Suprapubic skin (tissue), 4 donors: ENCODE measurements around the gene PKP1. TPM values are rescaled to one million over a fixed set of nuclear protein-coding genes. Genes with fewer than 3 reads are reported as not detected.

Experiments used
- DNase-seq, 2 donors: peaks; one replicate each; pipeline ENCODE4 v3.0.0-alpha.2; 2019; ENCODE audit warnings: low spot score in 2 of 2
- H3K27ac ChIP-seq: fragments of 200-600 bp; sonication (generic); one replicate; pipeline ENCODE4 v1.5.1; 2019
- H3K27me3 ChIP-seq: fragments of 200-600 bp; sonication (generic); one replicate; pipeline ENCODE4 v1.5.1; 2019
- H3K36me3 ChIP-seq: fragments of 200-600 bp; sonication (generic); one replicate; pipeline ENCODE4 v1.5.1; 2019
- H3K4me1 ChIP-seq: fragments of 200-600 bp; sonication (generic); one replicate; pipeline ENCODE4 v1.5.1; 2019
- H3K4me3 ChIP-seq: fragments of 200-600 bp; sonication (generic); one replicate; pipeline ENCODE4 v1.5.1; 2019; ENCODE audit warnings: mild to moderate bottlenecking
- H3K9me3 ChIP-seq: fragments of 200-600 bp; sonication (generic); one replicate; pipeline ENCODE4 v1.5.1; 2019
- CTCF ChIP-seq, 2 donors: fragments of 200-600 bp in 1 of 2; fragments of 450-650 bp in 1 of 2; sonication (generic) in 1 of 2; IDR thresholded peaks; one replicate each; pipeline ENCODE4 v1.5.1; 2016 to 2019; ENCODE audit warnings: antibody characterized with exemption in 2 of 2, mild to moderate bottlenecking in 1 of 2, moderate library complexity in 1 of 2
- EP300 ChIP-seq: sonication (generic); formaldehyde crosslinking; IDR thresholded peaks from one replicate; pipeline ENCODE4 v1.6.1; 2017; ENCODE audit warnings: antibody characterized with exemption
- POLR2A ChIP-seq, 2 donors: fragments of 450-650 bp; IDR thresholded peaks; one replicate each; pipeline ENCODE4 v1.6.1; 2017; ENCODE audit warnings: antibody characterized with exemption in 2 of 2, mild to moderate bottlenecking in 2 of 2, moderate library complexity in 2 of 2
- POLR2AphosphoS5 ChIP-seq, 3 donors: sonication (generic); formaldehyde crosslinking; IDR thresholded peaks; one replicate each; pipeline ENCODE4 v1.6.1; 2017; ENCODE audit warnings: antibody characterized with exemption in 3 of 3
- WGBS: methylation state at CpG from one replicate; pipeline ENCODE4 v1.1.5; 2018; 5-methylcytosine and 5-hydroxymethylcytosine counted together
- total RNA-seq, 4 donors: library from RNA; depleted of rRNA; stranded (reverse); fragments of >200 nt; gene quantifications; one replicate each; pipeline ENCODE4 v1.1.0, GENCODE V29; 2016

PKP1 gene
- total RNA-seq, 4 donors from 2014 or later: 888 to 1,187 (median 1,096) TPM

DNA sequence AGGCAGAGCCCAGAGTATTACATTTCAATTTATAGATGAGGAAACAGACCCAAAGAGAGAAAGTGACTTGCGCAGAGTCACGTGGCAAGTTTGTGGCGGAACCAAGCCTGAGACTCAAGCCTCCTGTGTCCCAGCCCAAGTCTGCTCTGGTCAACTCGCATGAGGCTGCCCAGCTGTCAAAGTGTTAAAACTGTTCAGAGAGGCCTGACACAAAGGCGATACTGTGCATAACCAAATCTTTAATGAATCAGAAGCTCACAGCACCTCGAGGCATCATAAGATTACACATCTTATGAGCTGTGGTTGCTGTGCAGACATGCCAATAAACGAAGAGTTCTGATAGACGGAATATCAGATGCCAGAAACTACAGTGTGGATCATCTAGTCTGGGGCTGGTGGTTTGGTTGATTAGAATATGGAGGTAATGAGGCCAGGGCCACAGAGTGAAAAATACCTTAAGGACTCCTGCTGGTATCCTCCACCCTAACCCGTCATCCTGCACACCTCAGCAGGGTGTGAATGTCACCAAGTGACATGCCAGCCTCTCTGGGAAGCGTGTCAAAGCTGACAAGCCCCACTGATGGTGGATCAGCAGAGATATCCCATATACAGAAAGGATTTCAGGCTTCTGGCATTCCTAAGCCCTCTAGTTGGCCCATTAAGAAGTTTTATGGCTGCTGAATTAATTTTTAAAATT, 52.0 kb downstream of the PKP1 start:
- Histone ChIP-seq H3K4me1 (peaks cover 35% of the 10 kb centered on the region), H3K4me3 (no peak overlapping the region), H3K9me3 (no peaks in the 10 kb centered on the region), H3K27me3 (no peaks in the 10 kb centered on the region), H3K36me3 (peaks cover 5% of the 10 kb centered on the region), H3K27ac (peak overlapping the region; percentile 71)
- TF ChIP-seq POLR2A (IDR thresholded peaks at IDR 0.05) (no peak), POLR2AphosphoS5 (IDR thresholded peaks at IDR 0.05) (peak in 1 of 3 donors; percentile 25)
- DNase-seq: peak in 1 of 2 donors; percentile 32
- WGBS: 31% methylated on average over 10 of the region's 10 CpGs

GRCh38 chr1:201335901-201336300, 52.6 kb downstream of the PKP1 start:
- Histone ChIP-seq H3K9me3 (no peaks in the 10 kb centered on the region), H3K4me3 (no peak overlapping the region), H3K36me3 (no peaks in the 10 kb centered on the region), H3K4me1 (peaks cover 35% of the 10 kb centered on the region), H3K27ac (peak overlapping the region; percentile 61), H3K27me3 (no peaks in the 10 kb centered on the region)
- WGBS: 71% methylated on average over 3 of the region's 3 CpGs
- TF ChIP-seq POLR2A (IDR thresholded peaks at IDR 0.05) (no peak), EP300 (no peak), CTCF (IDR thresholded peaks at IDR 0.05) (no peak), POLR2AphosphoS5 (IDR thresholded peaks at IDR 0.05) (no peak)
- DNase-seq: peak in 1 of 2 donors; percentile 58

DNA sequence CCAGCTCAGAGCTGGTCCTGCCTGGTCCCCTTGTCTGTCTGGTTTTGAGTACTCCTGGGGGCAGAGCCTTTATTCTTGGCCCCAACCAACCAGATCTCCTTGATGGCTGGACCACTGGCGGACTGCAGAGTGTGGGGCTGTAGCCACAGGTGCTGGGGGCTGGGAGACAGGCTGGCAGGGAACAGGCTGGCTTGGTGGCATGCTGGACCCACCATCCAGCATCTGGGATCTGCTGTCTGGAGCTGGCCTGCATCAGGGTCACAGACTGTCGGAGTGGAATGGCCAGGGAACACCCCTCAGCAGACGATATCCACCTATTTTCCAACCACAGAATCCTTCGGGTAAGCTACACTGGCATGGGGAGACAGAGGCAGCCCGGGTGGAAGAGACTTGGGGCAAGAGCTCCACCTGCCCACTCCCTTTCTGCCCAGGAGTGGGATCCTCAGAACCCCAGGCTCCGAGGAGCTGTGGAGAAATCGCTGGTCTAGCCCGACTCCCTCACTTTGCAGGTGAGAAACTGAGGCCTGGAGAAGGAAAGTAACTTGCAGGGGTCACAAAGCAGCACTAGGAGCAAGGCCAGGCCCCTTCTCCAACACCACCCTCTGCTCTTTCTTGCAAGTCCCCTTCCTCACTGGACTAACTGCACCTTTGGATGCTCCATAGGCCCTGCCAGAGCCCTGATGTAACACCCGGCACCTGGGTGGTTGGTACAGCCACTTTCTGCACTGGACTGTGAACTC, 53.6 kb downstream of the PKP1 start:
- no peak overlapping the region for H3K4me3 ChIP-seq
- H3K36me3 ChIP-seq: no peaks in the 10 kb centered on the region
- H3K27me3 ChIP-seq: no peaks in the 10 kb centered on the region
- no peak overlapping the region for H3K27ac ChIP-seq
- H3K9me3 ChIP-seq: no peaks in the 10 kb centered on the region
- WGBS: 97% methylated on average over 7 of the region's 9 CpGs
- peaks cover 35% of the 10 kb centered on the region for H3K4me1 ChIP-seq
- no peak for TF ChIP-seq POLR2A (IDR thresholded peaks at IDR 0.05)
- no peak for TF ChIP-seq CTCF (IDR thresholded peaks at IDR 0.05)
- no peak for TF ChIP-seq POLR2AphosphoS5 (IDR thresholded peaks at IDR 0.05)
- TF ChIP-seq EP300: no peak
- DNase-seq: peak in 1 of 2 donors; percentile 52

- TF ChIP-seq CTCF (IDR thresholded peaks at IDR 0.05) (no peak), POLR2A (IDR thresholded peaks at IDR 0.05) (no peak), EP300 (no peak), POLR2AphosphoS5 (IDR thresholded peaks at IDR 0.05) (no peak)
- Histone ChIP-seq H3K4me1 (peaks cover 24% of the 10 kb centered on the region), H3K4me3 (no peak overlapping the region), H3K36me3 (no peaks in the 10 kb centered on the region), H3K27ac (no peak overlapping the region), H3K27me3 (no peaks in the 10 kb centered on the region), H3K9me3 (no peaks in the 10 kb centered on the region)
- DNase-seq: no peak
- 96% methylated on average over 1 of the region's 1 CpG for WGBS
These were observed 58.1 kb downstream of the PKP1 start for GRCh38 chr1:201341377-201341776.

DNA sequence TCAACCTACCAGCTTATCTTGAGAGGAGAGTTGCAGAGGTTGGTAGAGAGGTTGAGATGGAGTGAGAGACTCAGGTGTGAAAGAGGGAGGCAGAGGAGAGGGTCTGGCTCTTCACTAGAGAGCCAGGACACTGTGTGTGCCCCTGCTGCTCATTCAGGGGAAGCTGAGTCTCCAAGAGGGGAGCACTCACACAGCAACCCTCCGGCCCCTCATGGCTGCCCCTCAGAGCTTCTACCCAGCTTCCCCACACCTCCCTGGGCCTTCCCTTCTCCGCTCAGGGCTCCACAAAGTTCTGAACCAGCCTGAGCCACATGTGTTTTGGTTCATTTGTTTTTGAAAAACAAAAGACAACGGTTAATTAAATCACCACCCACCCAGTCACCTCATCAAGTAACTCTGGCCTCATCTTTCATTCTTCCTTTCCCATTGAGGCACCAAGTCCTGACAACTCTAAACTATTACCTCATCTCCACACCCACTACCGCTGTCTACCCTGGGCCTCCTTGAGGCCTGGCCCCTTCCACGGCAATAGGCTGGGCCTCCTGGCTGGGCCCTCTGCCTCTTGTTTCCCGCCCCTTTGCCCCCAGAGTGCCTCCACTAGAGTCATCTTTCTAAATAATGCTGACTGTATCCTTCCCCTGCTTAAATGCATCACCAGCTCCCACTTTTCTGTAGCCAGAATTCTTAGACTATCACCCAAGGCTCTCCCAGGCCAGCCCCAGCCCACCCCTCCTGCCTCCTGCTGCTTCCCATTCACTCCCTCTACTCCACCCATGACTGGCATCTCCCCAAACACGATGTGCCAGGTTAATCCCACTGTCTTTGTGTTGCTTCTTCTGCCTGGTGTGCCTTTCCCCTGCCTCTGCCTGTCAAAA, 61.1 kb downstream of the PKP1 start:
- Histone ChIP-seq H3K27me3 (no peaks in the 10 kb centered on the region), H3K4me3 (no peak overlapping the region), H3K36me3 (no peaks in the 10 kb centered on the region), H3K4me1 (peaks cover 40% of the 10 kb centered on the region), H3K27ac (peak overlapping the region; percentile 66), H3K9me3 (no peaks in the 10 kb centered on the region)
- 55% methylated on average over 7 of the region's 7 CpGs for WGBS
- TF ChIP-seq POLR2AphosphoS5 (IDR thresholded peaks at IDR 0.05): no peak
- TF ChIP-seq EP300: no peak
- TF ChIP-seq POLR2A (IDR thresholded peaks at IDR 0.05): no peak
- no peak for TF ChIP-seq CTCF (IDR thresholded peaks at IDR 0.05)
- DNase-seq: peak in 1 of 2 donors; percentile 52
